G401.6 (cell line): ENCODE data around the gene KBTBD12.
"Not testable (repeated sequence)": the region's sequence is repeated elsewhere in the genome, so short reads cannot be mapped to it uniquely, and the experiment has no call there.

ENCODE experiments used
- FAIRE-seq: peaks from 2 replicates; lab custom pipeline; 2012; peaks lifted over from hg19 to GRCh38; lab: Jason Lieb, UNC

The KBTBD12 gene

GRCh38 chr3:127915115-127915936 lies at the start of gene KBTBD12:
Gene KBTBD12 (plus strand): TSS chr3:127915232. CDS start chr3:127923062, 7,830 bp downstream.
- FAIRE-seq: no peak

GRCh38 chr3:127865941-127866340 lies 49.1 kb upstream of the KBTBD12 start:
- FAIRE-seq: no peak

GRCh38 chr3:127867412-127867811 lies 47.6 kb upstream of the KBTBD12 start:
- FAIRE-seq: no peak

- no peak for FAIRE-seq
These were observed 47.0 kb upstream of the KBTBD12 start for GRCh38 chr3:127867986-127868385.

- FAIRE-seq: no peak
These were observed 44.9 kb upstream of the KBTBD12 start for GRCh38 chr3:127870156-127870555.

- not testable (repeated sequence) for FAIRE-seq
These were observed 40.9 kb upstream of the KBTBD12 start for GRCh38 chr3:127874097-127874496.

- no peak for FAIRE-seq
These were observed 33.4 kb upstream of the KBTBD12 start for GRCh38 chr3:127881586-127881985.

GRCh38 chr3:127884041-127884440 lies 31.0 kb upstream of the KBTBD12 start:
- FAIRE-seq: no peak

- no peak for FAIRE-seq
These were observed 28.6 kb upstream of the KBTBD12 start for GRCh38 chr3:127886231-127886955.

GRCh38 chr3:127886956-127887231 lies 28.1 kb upstream of the KBTBD12 start:
- no peak for FAIRE-seq

- no peak for FAIRE-seq
These were observed 27.7 kb upstream of the KBTBD12 start for GRCh38 chr3:127887321-127887720.

GRCh38 chr3:127888156-127888555 lies 26.9 kb upstream of the KBTBD12 start:
- FAIRE-seq: no peak

- no peak for FAIRE-seq
These were observed 26.4 kb upstream of the KBTBD12 start for GRCh38 chr3:127888564-127889107.

- FAIRE-seq: no peak
These were observed 25.6 kb upstream of the KBTBD12 start for GRCh38 chr3:127889461-127889863.

GRCh38 chr3:127889976-127890650 lies 24.9 kb upstream of the KBTBD12 start:
- FAIRE-seq: no peak

GRCh38 chr3:127890651-127891290 lies 24.3 kb upstream of the KBTBD12 start:
- FAIRE-seq: not testable (repeated sequence)

- FAIRE-seq: no peak
These were observed 20.6 kb upstream of the KBTBD12 start for GRCh38 chr3:127894481-127894880.

GRCh38 chr3:127899200-127899599 lies 15.8 kb upstream of the KBTBD12 start:
- FAIRE-seq: no peak

GRCh38 chr3:127899766-127900165 lies 15.3 kb upstream of the KBTBD12 start:
- FAIRE-seq: no peak

- FAIRE-seq: no peak
These were observed 14.5 kb upstream of the KBTBD12 start for GRCh38 chr3:127900536-127900935.

- FAIRE-seq: no peak
These were observed 12.5 kb upstream of the KBTBD12 start for GRCh38 chr3:127902486-127902885.

- FAIRE-seq: no peak
These were observed 11.2 kb upstream of the KBTBD12 start for GRCh38 chr3:127903611-127904375.
